HG02973 (cell line): ENCODE measurements around the gene DCTN1.
"Not testable (repeated sequence)": the region's sequence is repeated elsewhere in the genome, so short reads cannot be mapped to it uniquely, and the experiment has no call there.

ENCODE experiments used
- ATAC-seq: cut with Tn5 transposase; IDR thresholded peaks from one replicate; pipeline ENCODE4 v1.9.1; 2021; ENCODE audit warnings: moderate library complexity; ENCODE audit not compliant: unreplicated experiment

DCTN1 gene

DNA sequence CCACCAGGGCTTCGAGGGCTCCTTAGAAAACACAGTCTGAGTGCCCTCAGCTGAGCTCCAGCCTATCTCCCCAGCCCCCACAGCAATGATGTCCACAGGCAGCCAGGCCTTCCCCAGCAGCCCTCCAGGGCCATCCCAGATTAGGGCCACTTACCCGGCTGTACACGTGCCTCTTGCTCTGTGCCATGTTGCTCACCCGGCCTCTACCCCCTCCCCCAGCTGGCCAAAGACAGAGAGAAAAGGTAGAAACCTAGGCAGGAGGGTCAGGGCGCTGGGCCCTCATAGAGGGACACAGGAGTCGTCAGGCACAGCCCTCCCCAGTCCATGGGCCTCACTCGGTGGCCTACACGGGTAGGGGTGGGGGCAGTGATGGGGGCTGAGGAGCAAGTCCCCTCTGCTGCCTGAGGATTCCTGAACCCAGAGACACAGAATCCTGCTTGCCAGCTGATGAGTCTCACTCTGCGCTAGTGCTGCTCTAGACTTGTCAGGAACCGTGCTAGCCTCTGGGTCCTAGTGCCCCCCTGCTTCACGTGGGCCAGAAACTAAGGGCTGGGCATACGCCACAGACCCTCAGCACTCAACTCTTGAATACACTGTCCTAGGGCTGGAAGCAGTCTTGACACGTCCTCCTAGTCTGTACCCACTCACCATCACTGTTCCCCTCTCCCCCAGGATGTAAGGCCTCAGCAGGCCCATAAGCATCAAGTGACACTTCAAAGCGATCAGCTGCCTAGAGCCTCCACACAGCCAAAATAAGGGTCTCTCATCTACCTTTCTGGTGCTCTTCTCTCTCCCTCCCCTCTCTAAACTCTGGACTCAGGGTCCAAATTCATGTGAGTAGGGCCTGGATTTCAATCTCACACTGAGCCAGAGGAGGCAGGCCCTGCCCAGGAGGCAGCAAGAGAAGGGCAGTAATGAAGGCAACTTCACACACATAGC is at the start of gene DCTN1:
Gene DCTN1, minus strand, starts transcription at position 461 of the 939 bp plus-strand sequence. Its CDS starts 274 bp downstream, at position 187.
- no peak for ATAC-seq

DNA sequence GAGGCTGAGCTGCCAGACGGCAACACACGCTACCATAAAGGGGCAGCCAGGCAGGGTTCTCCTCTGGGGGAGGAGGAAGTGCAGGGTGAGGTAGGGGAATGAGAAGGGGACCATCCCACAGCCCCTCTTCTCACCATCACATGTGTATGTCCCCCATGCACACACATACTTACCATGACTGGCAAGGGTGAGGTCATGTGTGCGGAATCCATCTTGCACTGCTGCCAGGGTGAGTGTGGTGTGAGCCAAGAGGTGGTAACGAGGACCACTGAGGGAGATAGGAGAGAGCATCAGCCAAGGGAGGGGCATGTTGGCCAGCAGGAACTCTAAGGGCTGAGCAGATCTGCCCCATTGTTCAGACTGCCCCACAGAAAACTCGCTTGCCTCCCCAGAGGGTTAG is 48.6 kb upstream of the DCTN1 start:
- no peak for ATAC-seq

DNA sequence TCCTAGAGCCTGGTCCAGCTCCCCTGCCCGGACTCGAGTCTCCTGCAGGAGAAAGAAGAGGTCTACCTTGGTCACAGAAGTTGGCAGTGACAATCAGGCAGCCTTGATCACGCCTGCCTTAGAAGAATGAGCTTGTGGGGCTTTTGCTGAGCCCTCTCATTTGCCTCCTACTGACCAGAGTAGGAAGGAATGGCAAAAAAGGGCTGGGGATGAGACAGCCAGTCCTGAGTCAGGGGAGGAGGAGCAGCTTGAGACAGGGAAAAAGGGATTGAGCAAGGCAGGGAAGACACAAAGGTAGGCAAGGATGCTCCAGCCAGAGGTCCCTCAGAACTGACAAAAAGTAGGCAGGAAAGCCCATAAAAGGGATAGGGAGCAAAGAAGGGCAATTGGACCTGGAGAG is 47.4 kb upstream of the DCTN1 start:
- ATAC-seq: no peak

DNA sequence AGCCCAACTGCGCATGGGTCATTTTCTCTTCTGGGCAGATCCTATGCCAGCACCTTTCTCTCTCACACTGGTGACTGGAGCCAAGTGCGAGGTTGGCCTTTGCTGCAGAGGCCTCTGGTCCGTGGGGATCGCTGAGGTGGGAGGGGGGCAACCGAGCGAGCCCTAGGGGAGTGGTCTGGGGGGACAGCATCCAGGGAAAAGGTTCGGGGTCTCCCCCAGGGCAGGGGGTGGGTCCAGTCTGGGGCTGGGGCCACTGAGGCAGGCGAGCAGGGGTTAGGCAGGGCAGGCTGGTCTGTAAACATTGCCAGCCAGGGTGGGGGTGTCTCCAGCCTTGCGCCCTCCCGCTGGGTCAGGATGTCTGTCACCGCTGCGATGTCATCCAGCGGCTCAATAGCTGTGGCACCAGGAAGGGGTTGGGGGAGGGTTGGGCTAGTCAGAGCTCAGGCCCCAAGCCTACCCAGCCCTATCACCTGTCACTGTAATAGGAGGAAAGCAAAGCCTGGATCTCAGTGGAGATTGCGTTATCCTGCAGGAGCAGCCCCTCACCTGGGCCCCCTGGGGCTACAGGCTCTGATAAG is 46.2 kb upstream of the DCTN1 start:
- no peak for ATAC-seq

DNA sequence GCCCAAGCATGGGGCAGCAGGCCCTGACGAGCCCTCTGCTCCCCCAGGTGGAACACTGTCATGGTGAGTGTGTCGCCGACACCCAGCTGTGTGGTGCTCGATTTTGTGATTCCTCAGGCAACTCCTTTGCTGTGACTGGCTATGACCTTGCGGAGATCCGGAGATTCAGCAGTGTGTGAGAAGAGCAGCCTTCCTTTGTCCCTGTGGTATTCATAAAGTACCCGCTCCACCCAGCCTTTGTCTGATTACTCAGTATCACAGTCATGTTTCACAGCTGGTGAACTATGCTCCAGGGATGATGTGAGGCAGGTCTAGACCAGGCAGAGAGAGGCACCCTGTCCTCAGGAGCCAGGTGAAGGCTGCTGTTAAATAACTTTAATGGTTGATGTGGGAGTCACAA is 45.4 kb upstream of the DCTN1 start:
- ATAC-seq: no peak

DNA sequence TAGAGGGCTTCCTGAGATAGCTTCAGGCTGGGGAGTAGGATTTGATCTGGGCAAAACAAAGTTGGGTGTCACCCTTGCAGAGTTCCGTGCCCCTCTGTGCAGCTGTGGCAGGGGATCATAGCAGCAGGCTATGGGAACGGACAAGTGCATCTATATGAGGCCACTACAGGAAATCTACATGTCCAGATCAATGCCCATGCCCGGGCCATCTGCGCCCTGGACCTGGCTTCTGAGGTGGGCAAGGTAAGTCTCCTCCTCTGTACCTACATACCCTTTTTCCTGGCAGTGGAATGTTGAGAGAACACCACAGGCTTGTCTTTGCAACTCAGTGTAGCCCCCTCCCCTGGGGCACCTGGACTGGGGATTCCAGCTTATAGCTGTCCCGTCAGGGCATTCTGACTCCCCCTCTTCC is 44.9 kb upstream of the DCTN1 start:
- ATAC-seq: no peak

DNA sequence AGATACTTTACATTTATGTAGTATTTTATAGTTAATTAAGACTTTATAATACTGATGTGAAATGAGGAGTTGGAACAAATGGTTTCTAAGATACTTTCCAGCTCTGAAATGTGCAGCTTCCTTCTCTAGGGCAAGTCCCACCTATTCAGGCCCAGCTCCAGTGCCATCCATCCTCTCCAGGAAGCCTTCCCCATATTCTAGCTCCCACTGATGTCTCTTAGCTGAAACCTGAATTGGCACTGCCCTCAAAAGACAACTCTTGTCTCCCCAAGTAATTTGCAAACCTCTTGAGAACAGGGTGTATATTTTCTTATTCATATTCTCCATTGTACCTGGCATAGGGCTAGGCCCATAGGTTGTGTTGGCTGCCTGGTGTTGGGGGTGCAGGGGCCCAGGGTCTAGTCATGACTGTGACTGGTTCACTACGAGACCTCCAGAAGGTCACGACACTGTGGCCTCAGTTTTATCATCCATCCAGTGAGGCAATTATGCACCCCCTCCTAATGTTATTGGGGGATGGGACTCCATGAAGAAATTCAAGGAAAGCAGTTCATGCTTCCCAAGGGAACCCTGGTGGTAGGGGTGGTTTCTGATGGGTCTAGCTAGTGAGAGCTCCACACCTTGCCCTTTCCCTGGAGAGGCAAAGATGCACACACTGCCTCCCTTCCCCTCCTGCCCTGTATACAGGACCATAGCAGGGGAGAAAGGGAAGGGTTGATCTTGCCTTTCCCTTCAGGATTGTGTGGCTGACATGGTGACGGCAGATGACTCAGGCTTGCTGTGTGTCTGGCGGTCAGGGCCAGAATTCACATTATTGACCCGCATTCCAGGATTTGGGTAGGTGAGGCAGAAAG is 44.3 kb upstream of the DCTN1 start:
- no peak for ATAC-seq

DNA sequence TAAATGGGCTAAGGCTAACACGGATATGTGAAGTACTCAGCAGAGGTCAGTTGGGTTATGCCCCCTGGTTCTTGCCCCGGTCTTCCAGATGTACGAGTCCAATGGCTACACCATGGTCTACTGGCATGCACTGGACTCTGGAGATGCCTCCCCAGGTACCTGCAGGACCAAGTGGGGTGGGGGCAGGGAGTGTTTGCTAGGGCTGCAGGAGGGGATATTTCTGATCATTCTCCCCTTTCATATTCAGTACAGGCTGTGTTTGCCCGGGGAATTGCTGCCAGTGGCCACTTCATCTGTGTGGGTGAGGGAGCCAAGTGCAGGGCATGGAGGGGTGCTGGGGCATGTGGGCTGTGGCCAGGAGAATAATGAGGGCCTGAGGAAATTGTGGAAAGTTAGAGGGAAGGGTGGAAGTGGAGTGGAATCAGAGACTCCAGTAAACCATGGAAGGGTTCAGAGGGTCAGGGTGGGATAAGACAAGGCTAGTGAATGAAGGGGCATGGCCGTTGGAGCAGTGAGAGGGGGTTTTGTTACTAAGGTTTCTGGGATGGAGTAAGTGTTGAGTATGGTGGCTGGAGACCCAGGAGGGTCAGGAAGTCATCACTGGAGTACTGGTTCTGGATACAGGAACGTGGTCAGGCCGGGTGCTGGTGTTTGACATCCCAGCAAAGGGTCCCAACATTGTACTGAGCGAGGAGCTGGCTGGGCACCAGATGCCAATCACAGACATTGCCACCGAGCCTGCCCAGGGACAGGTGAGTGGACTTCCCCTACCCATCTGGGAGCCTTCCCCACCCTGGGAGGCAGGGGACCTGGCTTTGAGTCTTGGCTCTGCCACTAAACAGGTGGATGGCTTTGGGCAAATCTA is 43.4 kb upstream of the DCTN1 start:
- no peak for ATAC-seq

DNA sequence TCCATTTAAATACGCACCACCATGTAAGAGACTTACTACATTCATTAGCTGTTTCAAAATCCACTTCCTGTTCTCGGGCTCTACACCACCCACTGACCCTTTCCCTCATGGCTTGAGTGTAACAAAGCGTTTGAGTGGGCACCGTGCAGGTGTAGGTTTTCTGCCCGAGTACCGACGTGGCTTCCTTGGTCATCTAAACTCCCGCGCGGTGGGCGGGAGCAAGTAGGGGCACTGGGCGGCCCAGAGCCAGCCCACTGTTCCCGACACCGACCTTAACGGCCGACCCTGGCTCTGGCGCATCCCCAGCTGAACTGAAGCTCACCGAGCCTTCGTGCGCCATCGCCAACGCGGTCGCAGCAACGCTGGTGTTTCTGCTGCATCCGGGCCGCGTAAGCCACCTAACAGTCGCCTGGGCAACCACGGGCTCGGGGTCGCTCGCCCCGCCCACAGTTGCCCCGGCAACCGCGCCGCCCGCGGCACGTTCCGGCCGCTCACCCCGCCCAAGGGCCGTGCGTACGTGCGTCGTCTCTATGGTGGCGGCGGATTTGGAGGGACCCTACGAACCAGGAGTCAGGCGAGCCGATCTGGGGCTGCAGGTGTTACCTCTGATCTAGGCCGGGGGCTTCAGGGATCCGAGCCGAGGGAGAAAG is 41.2 kb upstream of the DCTN1 start, which contains the start of the genes C2orf81 and WDR54:
Gene C2orf81, minus strand, starts transcription at position 399 of the 650 bp plus-strand sequence. Its CDS starts 59 bp downstream, at position 340.
Gene WDR54, plus strand, starts transcription at position 510 of the 650 bp plus-strand sequence. CDS start 424 bp downstream, outside the sequence.
- ATAC-seq: peak; percentile 83

DNA sequence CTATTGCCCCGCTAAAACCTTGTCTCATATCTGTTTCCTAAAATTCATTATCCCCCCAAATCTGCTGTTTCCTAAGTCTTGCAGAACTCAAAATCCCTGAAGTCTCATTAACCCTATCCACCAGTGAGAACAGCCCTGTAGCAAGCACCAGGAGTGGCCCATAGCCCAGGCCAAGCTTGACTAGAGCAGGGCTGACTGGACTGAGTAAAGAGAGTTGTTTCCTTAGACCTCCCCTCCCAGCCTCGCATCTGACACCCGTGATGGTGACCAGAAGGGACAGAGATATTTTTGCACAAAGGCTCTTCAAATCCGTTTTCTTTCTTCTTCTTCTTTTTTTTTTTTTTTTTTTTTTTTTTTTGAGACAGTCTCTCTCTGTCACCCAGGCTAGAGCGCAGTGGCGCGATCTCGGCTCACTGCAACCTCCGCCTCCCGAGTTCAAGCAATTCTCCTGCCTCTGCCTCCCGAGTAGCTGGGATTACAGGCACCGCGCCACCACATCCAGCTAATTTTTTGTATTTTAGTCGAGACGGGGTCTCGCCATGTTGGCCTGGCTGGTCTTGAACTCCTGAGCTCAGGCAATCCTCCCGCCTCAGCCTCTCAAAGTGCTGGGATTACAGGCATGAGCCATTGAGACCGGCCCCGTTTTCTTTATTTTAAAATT is 40.5 kb upstream of the DCTN1 start:
- ATAC-seq: not testable (repeated sequence)

DNA sequence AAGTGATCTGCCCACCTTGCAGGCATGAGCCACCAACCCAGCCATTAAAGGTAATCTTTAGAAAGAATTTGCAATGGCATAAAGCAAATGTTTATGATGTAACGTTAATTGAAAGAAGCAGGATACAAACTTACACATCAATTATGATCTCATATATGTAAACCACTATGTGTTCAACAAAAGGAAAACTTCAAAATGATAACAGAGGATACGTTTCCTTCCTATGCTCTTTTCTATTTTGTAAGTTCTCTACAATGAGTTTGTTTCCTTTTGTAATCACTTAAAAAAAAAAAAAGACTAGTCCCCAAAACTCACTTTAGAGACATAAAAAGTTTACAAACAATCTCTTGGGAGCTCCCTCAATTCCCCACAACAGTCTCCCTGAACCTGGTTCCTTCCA is 39.9 kb upstream of the DCTN1 start:
- no peak for ATAC-seq

DNA sequence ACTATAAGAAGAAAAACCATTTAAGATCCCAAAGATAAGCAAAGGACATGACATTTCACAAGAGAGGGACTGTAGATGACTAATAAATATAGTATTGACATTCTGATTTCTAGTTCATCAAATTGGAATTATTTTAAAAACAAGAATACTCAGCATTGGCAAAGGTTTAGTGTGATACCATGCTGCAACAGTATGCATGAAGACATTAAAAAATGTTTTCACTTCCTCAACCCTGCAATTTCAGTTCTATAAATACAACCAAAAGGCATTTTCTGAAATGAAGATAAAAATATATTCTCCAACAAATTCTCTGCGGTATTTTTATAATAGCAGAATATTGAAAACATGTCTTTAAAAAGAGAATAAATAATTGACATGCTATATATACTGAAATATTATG is 39.2 kb upstream of the DCTN1 start:
- ATAC-seq: no peak

DNA sequence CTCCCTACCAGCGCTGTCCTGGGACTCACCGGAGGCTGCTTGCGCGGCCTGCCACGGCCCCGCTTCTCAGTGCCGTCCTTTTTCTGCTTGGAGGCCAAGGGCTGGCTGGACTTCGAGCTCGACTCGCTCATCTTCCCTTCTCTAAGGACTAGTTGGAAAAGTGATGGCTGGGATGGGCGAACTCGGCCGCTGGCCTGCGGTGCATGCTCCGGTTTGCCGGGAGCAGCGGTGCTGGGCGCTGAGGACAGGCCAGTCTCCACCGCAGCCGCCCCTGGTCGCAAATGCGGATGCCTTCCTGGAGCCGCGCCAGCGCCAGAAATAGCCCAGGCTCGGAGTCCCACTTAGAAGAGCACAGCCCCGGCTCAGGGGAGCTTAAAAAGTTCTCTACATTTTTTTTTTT is 38.2 kb upstream of the DCTN1 start:
- ATAC-seq: no peak

DNA sequence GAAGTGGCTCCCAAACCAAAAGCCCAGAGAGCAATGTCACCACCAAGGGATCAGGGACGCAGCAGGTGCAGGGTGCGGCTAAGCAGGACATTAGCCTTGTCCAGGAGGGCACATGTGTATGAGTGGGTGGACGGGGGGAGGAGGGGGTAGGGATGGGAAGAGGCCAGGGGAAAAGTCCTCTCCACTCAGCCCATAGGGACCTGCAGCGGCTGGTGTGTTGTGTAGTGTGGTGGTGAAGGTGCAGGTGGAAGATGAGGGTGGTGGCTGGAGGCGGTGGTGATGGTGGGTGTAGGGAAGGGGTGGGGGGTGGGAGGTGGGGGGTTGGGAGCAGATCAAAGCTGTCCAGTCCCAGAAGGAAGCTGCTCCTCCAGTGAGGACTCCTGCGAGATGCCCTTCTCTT is 37.7 kb upstream of the DCTN1 start:
- no peak for ATAC-seq

DNA sequence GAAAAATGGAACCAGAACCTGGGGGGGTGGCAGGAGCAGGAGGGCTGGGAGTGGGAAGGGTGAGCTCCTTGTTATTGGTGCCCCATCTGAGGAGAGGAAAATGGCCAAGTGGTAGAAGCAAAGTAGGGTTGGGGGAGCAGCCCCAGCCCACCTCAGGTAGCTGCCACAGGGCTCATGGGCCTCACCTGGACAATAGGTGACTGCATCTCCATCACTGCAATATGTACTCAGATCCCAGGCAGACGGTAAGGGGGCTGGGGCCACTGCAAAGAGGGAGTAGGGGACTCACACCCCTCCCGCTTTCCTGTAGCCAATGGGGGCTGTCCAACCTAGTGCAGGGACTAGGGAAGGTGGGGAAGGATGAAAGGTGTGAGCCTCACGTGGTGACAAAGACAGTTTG is 37.1 kb upstream of the DCTN1 start:
- no peak for ATAC-seq

DNA sequence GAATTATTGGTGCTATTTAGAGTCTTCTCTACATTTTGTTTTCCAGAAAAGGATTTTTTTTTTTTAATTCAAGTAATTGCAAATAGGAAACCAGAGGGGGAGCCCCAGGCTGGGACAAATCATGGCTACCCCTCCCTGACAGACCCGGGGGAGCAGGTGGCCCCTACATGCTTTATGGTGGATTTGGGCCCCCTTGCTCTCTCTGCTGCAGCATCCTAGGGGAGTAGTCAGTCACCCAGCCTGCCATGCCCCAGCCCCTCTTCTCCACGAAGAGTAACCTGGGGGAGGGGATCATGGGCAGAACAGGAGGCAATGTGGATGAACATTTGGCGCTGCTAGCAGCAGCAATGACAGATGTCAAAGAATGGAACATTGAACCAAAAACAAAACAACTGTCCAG is 36.7 kb upstream of the DCTN1 start:
- ATAC-seq: no peak

DNA sequence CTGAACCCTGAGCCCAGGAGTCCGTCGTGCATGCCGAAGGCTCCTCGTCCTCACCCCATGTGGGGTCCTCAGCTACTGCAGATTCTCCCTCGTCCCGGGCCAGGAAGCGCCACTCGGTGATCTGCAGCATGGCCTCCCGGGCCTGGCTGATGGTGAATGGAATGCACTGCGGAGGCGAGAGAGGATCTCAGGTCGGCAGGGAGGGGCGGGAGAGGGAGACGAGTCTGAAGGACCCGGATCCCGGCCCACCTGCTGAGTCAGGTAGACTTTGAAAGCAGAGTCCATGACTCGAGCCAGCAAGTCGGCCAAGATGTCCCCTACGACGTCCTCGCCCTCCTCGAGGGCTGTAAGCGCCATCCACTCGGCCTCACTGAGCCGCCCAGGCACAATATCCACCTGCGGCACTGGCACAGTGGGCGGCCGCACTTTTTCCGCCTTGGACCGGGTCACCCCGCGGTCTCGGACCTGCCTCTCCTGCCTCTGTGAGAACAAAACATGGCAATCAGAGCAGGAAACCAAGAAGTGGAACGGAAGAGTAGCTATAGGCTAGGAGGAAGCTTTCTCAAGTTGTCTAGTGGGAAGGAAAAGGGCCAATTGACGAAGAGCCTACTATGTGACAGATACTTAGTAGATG is 35.8 kb upstream of the DCTN1 start:
- ATAC-seq: no peak

DNA sequence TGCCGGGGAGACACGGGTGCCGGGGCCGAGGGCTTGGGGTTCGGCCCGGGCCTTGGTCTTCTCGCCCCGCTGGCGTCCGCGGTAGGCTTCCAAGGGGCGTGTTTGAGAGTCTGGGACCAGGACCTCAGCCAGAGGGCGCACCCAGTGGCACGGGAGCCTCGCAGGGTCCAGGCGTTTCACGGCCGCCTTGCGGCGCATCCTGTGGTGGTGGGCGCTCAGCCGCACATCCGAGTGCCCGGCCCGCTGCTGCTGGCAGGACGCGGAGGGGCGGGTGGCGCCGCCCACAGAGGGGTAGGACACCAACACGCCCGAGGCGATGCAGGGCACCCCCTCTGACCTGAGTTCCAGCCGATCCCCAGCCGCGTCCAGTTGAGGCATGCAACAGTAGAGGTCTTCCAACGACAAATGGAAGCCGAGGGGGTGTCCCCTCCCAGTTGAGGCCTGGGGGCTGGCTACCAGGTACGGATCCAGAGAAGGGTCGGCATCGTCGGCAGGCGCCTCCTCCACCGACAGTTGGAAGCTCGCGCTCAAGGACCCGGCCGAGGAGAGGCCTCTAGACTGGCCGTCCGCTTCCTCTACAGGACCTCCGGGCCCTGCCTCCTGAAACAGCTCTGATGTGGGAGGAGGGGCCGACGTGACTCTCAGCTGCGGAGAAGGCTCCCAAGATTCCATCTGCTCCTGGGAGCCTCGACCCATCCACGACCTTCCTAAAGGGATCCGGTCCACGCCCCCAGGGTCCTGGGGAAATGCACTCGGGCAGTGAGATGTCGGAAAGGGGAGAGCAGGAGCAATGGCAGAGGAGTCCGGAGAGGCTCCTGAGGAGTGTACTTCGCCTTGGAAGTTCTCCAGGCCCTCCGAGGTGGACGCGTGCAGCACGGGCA is 35.0 kb upstream of the DCTN1 start:
- no peak for ATAC-seq
